Endothelial cell of umbilical vein (primary cell): Measurements from ENCODE around the gene PDE7B. TPM values are rescaled to one million over a fixed set of nuclear protein-coding genes. Genes with fewer than 3 reads are reported as not detected.

ENCODE experiments used
- BruUV-seq: library from RNA; stranded (reverse); fragments of 400-500 nt; replicated peaks from 2 replicates; lab custom pipeline; 2021; lab: Mats Ljungman, UMichigan
- CTCF ChIA-PET: fragments of 300-600, 350-600 bp; sonication (Branson Sonifier 250); formaldehyde crosslinking; loops from one replicate; lab custom pipeline; 2021; ENCODE audit warnings: antibody characterized with exemption, inconsistent platforms; lab: Charles Lee
- POLR2A ChIA-PET: fragments of 300-600, 350-600 bp; sonication (Branson Sonifier 250); formaldehyde crosslinking; loops from one replicate; lab custom pipeline; 2021; ENCODE audit warnings: antibody characterized with exemption, inconsistent platforms; lab: Charles Lee
- DNase-seq: peaks from one replicate; pipeline ENCODE4 v3.0.0-alpha.2; 2011; ENCODE audit warnings: low read depth, low spot score
- FAIRE-seq: peaks from 2 replicates; lab custom pipeline; 2011; peaks lifted over from hg19 to GRCh38; lab: Jason Lieb, UNC
- H2AFZ ChIP-seq: 2 replicates; pipeline ENCODE4 v1.6.0; 2012; ENCODE audit warnings: low read depth, low read length, control low read depth, inconsistent platforms
- H3K27ac ChIP-seq: 2 replicates; pipeline ENCODE4 v1.5.1; 2011; ENCODE audit warnings: low read depth, mild to moderate bottlenecking, control low read depth, low read length, moderate library complexity; ENCODE audit not compliant: insufficient read depth
- H3K27me3 ChIP-seq, 2 experiments: 2 replicates each; pipeline versions ENCODE4 v1.6.0 to v1.6.1; 2011; ENCODE audit warnings: low read length in 2 of 2, mixed read lengths in 1 of 2; ENCODE audit not compliant: control insufficient read depth in 2 of 2, insufficient read depth in 2 of 2
- H3K36me3 ChIP-seq, 2 experiments: 2 replicates in 1 of 2; 3 replicates in 1 of 2; pipeline ENCODE4 v1.5.1; 2011; ENCODE audit warnings: low read length in 2 of 2, mild to moderate bottlenecking in 1 of 2, moderate library complexity in 1 of 2; ENCODE audit not compliant: control insufficient read depth in 2 of 2, insufficient read depth in 2 of 2; ENCODE audit errors: extremely low read depth in 1 of 2
- H3K4me1 ChIP-seq: 3 replicates; pipeline ENCODE4 v1.5.1; 2011; ENCODE audit warnings: mild to moderate bottlenecking, low read length; ENCODE audit not compliant: control insufficient read depth, insufficient read depth; ENCODE audit errors: extremely low read depth
- H3K4me2 ChIP-seq: 2 replicates; pipeline ENCODE4 v1.6.1; 2011; ENCODE audit warnings: low read length, control low read depth, mixed read lengths; ENCODE audit not compliant: insufficient read depth
- H3K4me3 ChIP-seq, 3 experiments: fragments of 200-600 bp in 1 of 3; sonication (generic), shearing (Covaris generic) in 1 of 3; replicated peaks in 1 of 3; 2 replicates each; pipeline ENCODE4 v1.5.1; 2011 to 2016; ENCODE audit warnings: control low read depth in 3 of 3, low read length in 3 of 3, mild to moderate bottlenecking in 2 of 3, inconsistent platforms in 1 of 3, low read depth in 1 of 3, moderate library complexity in 1 of 3; ENCODE audit not compliant: insufficient read depth in 1 of 3
- H3K79me2 ChIP-seq: 2 replicates; pipeline ENCODE4 v1.6.0; 2012; ENCODE audit warnings: low read length, inconsistent platforms; ENCODE audit not compliant: control insufficient read depth, insufficient read depth
- H3K9ac ChIP-seq: replicated peaks from 2 replicates; pipeline ENCODE3; 2011; ENCODE audit warnings: low read length, control low read depth; ENCODE audit not compliant: insufficient read depth; ENCODE audit errors: extremely low read depth
- H3K9me1 ChIP-seq: replicated peaks from 3 replicates; pipeline ENCODE4 v1.6.0; 2011; ENCODE audit warnings: mild to moderate bottlenecking, low read length; ENCODE audit not compliant: control insufficient read depth, insufficient read depth; ENCODE audit errors: extremely low read depth
- H3K9me3 ChIP-seq: replicated peaks from 2 replicates; pipeline ENCODE4 v1.5.1; 2012; ENCODE audit warnings: low read length, inconsistent platforms; ENCODE audit not compliant: control insufficient read depth, insufficient read depth
- H4K20me1 ChIP-seq: replicated peaks from 2 replicates; pipeline ENCODE3; 2011; ENCODE audit warnings: mild to moderate bottlenecking, low read length; ENCODE audit not compliant: control insufficient read depth, insufficient read depth; ENCODE audit errors: extremely low read depth
- CTCF ChIP-seq, 2 donors: IDR thresholded peaks; 1 replicate in 1 of 2; 2 replicates in 1 of 2; pipeline ENCODE4 v1.5.1; 2011; ENCODE audit warnings: low read length in 2 of 2, mild to moderate bottlenecking in 2 of 2, moderate library complexity in 2 of 2, control low read depth in 1 of 2, inconsistent platforms in 1 of 2, low read depth in 1 of 2; ENCODE audit not compliant: insufficient read depth in 1 of 2; ENCODE audit errors: extremely low read depth in 1 of 2
- EZH2 ChIP-seq: IDR thresholded peaks from 2 replicates; pipeline ENCODE4 v1.6.1; 2012; ENCODE audit warnings: borderline replicate concordance, low read depth, mild to moderate bottlenecking, moderate library complexity, low read length, inconsistent platforms; ENCODE audit not compliant: severe bottlenecking
- FOS ChIP-seq: IDR thresholded peaks from 2 replicates; pipeline ENCODE4 v1.6.1; 2011; ENCODE audit warnings: mild to moderate bottlenecking, low read length, moderate library complexity, borderline replicate concordance; ENCODE audit not compliant: insufficient read depth
- GATA2 ChIP-seq: IDR thresholded peaks from 2 replicates; pipeline ENCODE4 v1.7.0; 2011; ENCODE audit warnings: low read depth, mild to moderate bottlenecking, moderate library complexity, mixed read lengths, low read length; ENCODE audit not compliant: insufficient read length, insufficient read depth
- JUN ChIP-seq: IDR thresholded peaks from 2 replicates; pipeline ENCODE4 v1.6.1; 2011; ENCODE audit warnings: borderline replicate concordance, low read depth; ENCODE audit not compliant: insufficient read length, insufficient read depth
- MAX ChIP-seq: IDR thresholded peaks from 2 replicates; pipeline ENCODE4 v1.6.1; 2011; ENCODE audit not compliant: insufficient read depth, insufficient read length
- MYC ChIP-seq: IDR thresholded peaks from one replicate; pipeline ENCODE4 v1.6.1; 2011; ENCODE audit warnings: mild to moderate bottlenecking, low read depth, low read length
- POLR2A ChIP-seq: IDR thresholded peaks from 2 replicates; pipeline ENCODE4 v1.6.1; 2012; ENCODE audit warnings: low read depth, mild to moderate bottlenecking, control low read depth, low read length
- POLR2AphosphoS5 ChIP-seq: IDR thresholded peaks from 2 replicates; pipeline ENCODE4 v1.6.1; 2012; ENCODE audit warnings: low read depth, mild to moderate bottlenecking, control low read depth, low read length, moderate library complexity; ENCODE audit not compliant: insufficient read depth
- dilution Hi-C: fragments of 300-500 bp; cut with MboI; formaldehyde crosslinking; loops from one replicate; pipeline ENCODE4 v1.15.0; 2019; ENCODE audit warnings: low sequenced_read_pairs; ENCODE audit not compliant: extremely low pct_ligation_motif_present
- intact Hi-C: fragments of 100-400 bp; cut with micrococcal nuclease; formaldehyde crosslinking; loops from one replicate; pipeline ENCODE4 v1.10.0; 2022
- polyA plus RNA-seq, 4 experiments: library from polyadenylated mRNA; depleted of rRNA in 3 of 4; stranded (reverse) in 3 of 4; unstranded in 1 of 4; fragments of >200 nt; gene quantifications; 2 replicates each; pipeline versions ENCODE4 v1.2.1 to v1.2.3, GENCODE V29; 2011 to 2012; ENCODE audit warnings: missing spikeins in 1 of 4
- total RNA-seq: library from RNA; stranded (reverse); gene quantifications from 2 replicates; pipeline ENCODE4 v1.2.3, GENCODE V29; 2021

The PDE7B gene
- total and polyA plus RNA-seq, 2 donors (not counting 3 experiments of a cell fraction or from before 2014, with no cell fraction given) = 20.6 to 25.1 TPM

- Histone ChIP-seq H3K4me3 (no peak overlapping the region), H3K9me3 (no peaks in the 10 kb centered on the region), H3K27ac (no peak overlapping the region), H3K79me2 (no peaks in the 10 kb centered on the region), H3K4me1 (no peaks in the 10 kb centered on the region), H3K9me1 (no peaks in the 10 kb centered on the region), H2AFZ (no peak overlapping the region), H3K4me2 (no peak overlapping the region), H4K20me1 (no peaks in the 10 kb centered on the region), H3K9ac (no peak overlapping the region), H3K27me3 (no peaks in the 10 kb centered on the region), H3K36me3 (peaks cover 17 to 31% of the 10 kb centered on the region in 2 experiments)
- FAIRE-seq = no peak
- dilution Hi-C loops (no loop called here), intact Hi-C loops (no loop called here)
- no peak for DNase-seq
- ChIA-PET CTCF (interaction anchor here (0.8 to 1.4 kb wide), 4 partner anchors 12 to 279 kb away, joined by 3 to 4 read pairs (median 4); no protein-coding TSS in a partner anchor), POLR2A (no interaction called here)
- TF ChIP-seq MAX = no peak
- no peak for TF ChIP-seq EZH2
- TF ChIP-seq FOS = no peak
- no peak for TF ChIP-seq JUN
- no peak for TF ChIP-seq POLR2AphosphoS5
- TF ChIP-seq CTCF (IDR thresholded peaks at IDR 0.05; ENCODE audit: extremely low read depth in 1 of 2, insufficient read depth in 1 of 2, low read depth in 1 of 2, low read length in 2 of 2) = no peak
- TF ChIP-seq MYC = no peak
- TF ChIP-seq POLR2A = no peak
- no peak for TF ChIP-seq GATA2
- BruUV-seq = no TSS peak
These were observed 337.6 kb downstream of the PDE7B start for GRCh38 chr6:136189104-136189503.
